Stimulated activated memory B cell treated with anti-CD40 and anti-IgM and Interleukin-4, amounts not matched to agents 10 μg/mL and 1 μg/mL and 100 μg/mL, for 72 hours (primary cell): ENCODE results near the gene CENPT.

ENCODE experiments used
- ATAC-seq: fragments of 150-1000 bp; cut with Tn5 transposase; 2 replicates; pipeline ENCODE4 v1.10.0; 2021
- H3K27ac Mint-ChIP-seq: one replicate; pipeline ENCODE4 v1.8.0; 2022; ENCODE audit warnings: mild to moderate bottlenecking, mixed read lengths
- H3K27me3 Mint-ChIP-seq: one replicate; pipeline ENCODE4 v1.8.0; 2022; ENCODE audit warnings: mixed read lengths
- H3K36me3 Mint-ChIP-seq: one replicate; pipeline ENCODE4 v1.8.0; 2022; ENCODE audit warnings: mixed read lengths
- H3K4me1 Mint-ChIP-seq: one replicate; pipeline ENCODE4 v1.8.0; 2022; ENCODE audit warnings: mixed read lengths
- H3K4me3 Mint-ChIP-seq: one replicate; pipeline ENCODE4 v1.8.0; 2022; ENCODE audit warnings: mild to moderate bottlenecking, moderate library complexity, mixed read lengths
- H3K9me3 Mint-ChIP-seq: one replicate; pipeline ENCODE4 v1.8.0; 2022; ENCODE audit warnings: mixed read lengths

Gene CENPT

DNA sequence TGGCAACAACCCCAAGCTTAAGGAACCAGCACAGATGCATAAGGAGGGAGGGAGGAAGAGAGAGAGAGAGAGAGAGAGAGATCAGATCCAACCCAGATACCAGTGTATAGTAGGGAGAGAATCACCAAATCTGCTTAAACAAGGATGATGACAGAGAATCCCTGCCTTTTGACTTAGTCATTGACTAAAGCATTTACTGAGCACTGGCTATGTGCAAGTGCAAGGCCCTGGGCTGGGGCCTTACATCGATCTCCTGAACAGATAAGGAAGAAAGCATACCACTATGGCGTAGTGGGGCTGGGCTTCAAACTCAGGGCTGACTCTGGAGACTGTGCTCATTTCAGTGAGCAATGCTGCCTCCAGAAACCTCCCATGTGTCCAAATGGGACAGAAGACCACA lies 25.0 kb downstream of the CENPT start:
- H3K4me3 Mint-ChIP-seq: no peak overlapping the region
- no peaks in the 10 kb centered on the region for H3K9me3 Mint-ChIP-seq
- peaks cover 7% of the 10 kb centered on the region for H3K4me1 Mint-ChIP-seq
- no peaks in the 10 kb centered on the region for H3K36me3 Mint-ChIP-seq
- H3K27ac Mint-ChIP-seq: no peak overlapping the region
- H3K27me3 Mint-ChIP-seq: no peaks in the 10 kb centered on the region
- no peak for ATAC-seq

DNA sequence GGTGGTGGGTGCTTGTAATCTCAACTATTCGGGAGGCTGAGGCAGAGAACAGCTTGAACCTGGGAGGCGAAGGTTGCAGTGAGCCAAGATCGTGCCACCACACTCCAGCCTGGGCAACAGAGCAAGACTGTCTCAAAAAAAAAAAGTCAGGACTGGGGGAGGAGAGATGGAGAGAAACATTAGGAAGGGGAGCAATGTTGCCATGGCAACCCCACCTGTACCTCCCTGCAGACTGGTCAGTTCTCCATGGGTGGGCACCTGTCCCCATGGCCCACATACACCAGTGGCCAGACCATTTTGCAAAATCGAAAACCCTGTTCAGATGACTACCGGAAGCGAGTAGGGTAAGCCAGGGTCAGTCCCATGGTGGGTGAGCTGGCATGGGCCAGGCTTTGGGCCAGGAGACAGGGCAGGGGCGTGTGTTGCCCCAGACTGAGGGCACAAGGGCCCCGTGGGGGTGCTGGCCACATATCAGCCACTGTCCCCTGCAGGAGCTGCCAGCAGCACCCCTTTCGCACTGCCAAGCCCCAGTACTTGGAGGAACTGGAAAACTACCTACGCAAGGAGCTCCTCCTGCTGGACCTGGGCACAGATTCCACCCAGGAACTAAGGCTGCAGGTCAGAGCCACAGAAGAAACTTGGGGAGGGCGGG lies 26.8 kb downstream of the CENPT start:
- Mint-ChIP-seq H3K36me3 (no peaks in the 10 kb centered on the region), H3K4me1 (peaks cover 15% of the 10 kb centered on the region), H3K4me3 (no peak overlapping the region), H3K27me3 (no peaks in the 10 kb centered on the region), H3K9me3 (no peaks in the 10 kb centered on the region), H3K27ac (no peak overlapping the region)
- ATAC-seq: no peak

GRCh38 chr16:67814567-67814966 lies 32.9 kb downstream of the CENPT start:
- Mint-ChIP-seq H3K4me1 (peaks cover 10% of the 10 kb centered on the region), H3K27me3 (no peaks in the 10 kb centered on the region)

GRCh38 chr16:67811899-67812298 lies 35.6 kb downstream of the CENPT start:
- H3K4me3 Mint-ChIP-seq: no peak overlapping the region
- H3K27ac Mint-ChIP-seq: no peak overlapping the region
- H3K36me3 Mint-ChIP-seq: no peaks in the 10 kb centered on the region
- peaks cover 17% of the 10 kb centered on the region for H3K4me1 Mint-ChIP-seq
- no peak for ATAC-seq
- H3K9me3 Mint-ChIP-seq: no peaks in the 10 kb centered on the region
- H3K27me3 Mint-ChIP-seq: no peaks in the 10 kb centered on the region

More at GRCh38 chr16:67814567-67814966, 32.9 kb downstream of the CENPT start:
- no peak for ATAC-seq
- Mint-ChIP-seq H3K4me3 (no peak overlapping the region), H3K9me3 (no peaks in the 10 kb centered on the region), H3K36me3 (no peaks in the 10 kb centered on the region), H3K27ac (no peak overlapping the region)

DNA sequence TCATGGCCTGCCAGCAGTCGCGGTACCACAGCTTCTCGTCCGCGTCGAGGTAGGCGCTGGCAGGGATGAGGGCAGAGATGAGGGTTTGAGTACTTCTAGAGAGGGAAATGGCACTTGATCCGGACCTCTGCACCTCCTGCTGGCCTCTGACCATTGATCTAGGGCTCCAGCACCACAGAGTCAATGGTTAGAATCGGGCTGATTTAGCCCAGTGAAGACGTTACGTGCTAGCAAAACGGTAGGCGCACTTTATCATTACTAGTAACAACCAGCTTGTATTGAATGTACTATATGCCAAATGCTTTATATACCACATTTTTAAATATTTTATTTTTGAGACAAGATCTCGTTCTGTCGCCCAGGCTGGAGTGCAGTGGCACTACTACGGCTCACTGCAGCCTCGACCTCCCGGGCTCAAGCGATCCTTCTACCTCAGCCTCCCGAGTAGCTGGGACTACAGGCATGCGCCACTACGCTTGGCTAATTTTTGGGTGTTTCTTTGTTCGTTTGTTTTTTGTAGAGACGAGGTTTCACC lies 40.3 kb downstream of the CENPT start:
- H3K4me1 Mint-ChIP-seq: peaks cover 37% of the 10 kb centered on the region
- ATAC-seq: no peak
- H3K36me3 Mint-ChIP-seq: peaks cover 7% of the 10 kb centered on the region
- H3K4me3 Mint-ChIP-seq: peak overlapping the region; percentile 93
- peak overlapping the region; percentile 76 for H3K27ac Mint-ChIP-seq
- H3K27me3 Mint-ChIP-seq: no peaks in the 10 kb centered on the region
- H3K9me3 Mint-ChIP-seq: no peaks in the 10 kb centered on the region

- H3K9me3 Mint-ChIP-seq: no peaks in the 10 kb centered on the region
- no peaks in the 10 kb centered on the region for H3K27me3 Mint-ChIP-seq
- peaks cover 44% of the 10 kb centered on the region for H3K4me1 Mint-ChIP-seq
- peaks cover 13% of the 10 kb centered on the region for H3K36me3 Mint-ChIP-seq
- ATAC-seq: peak; percentile 98
- peak within 1 kb of the TSS; percentile 76 for H3K27ac Mint-ChIP-seq
- H3K4me3 Mint-ChIP-seq: peak within 1 kb of the TSS; percentile 93
Measured at GRCh38 chr16:67806428-67807147, 40.9 kb downstream of the CENPT start, which contains the start of the genes RANBP10 and TSNAXIP1. RANBP10 (minus strand) TSS chr16:67806560; CDS start chr16:67806536, 24 bp downstream. TSNAXIP1 (plus strand) TSS chr16:67806889; CDS start chr16:67807150, 261 bp downstream.

DNA sequence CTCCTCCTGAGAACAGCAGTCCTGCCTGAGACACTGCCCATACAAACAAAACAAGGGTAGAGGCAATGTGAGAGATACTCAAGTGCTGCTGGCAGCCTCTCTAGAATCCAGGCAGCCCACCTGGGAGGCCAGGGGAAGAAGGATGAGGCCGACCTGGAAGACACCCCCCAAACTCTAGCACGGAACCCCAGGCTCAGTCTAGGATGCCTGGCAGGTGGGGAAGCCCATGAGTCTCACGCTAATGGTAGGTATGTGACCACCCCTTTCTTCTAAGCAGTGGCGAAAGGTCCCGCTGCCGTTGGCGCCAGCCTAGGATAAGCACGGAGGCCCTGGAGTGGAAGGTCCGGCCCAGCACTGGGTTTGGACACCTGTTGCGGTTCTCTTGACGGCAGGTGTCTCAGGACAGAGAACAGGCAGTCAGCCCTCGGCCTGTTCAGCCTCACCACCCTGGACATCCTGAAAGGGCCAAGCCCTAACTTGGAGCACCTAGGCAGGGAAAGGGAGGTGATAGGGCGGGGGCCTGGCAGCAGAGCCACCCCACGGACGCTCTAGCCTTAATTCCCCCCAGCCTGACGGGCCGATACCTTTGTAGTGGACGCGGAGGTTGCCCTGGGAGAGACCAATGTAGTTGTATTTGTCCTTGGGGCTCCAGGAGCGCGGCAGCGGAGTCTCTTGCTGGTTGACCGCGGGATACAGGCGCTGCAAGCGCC lies 41.6 kb downstream of the CENPT start:
- peaks cover 51% of the 10 kb centered on the region for H3K4me1 Mint-ChIP-seq
- no peaks in the 10 kb centered on the region for H3K9me3 Mint-ChIP-seq
- peak overlapping the region; percentile 76 for H3K27ac Mint-ChIP-seq
- H3K27me3 Mint-ChIP-seq: no peaks in the 10 kb centered on the region
- H3K36me3 Mint-ChIP-seq: peaks cover 21% of the 10 kb centered on the region
- ATAC-seq: no peak
- H3K4me3 Mint-ChIP-seq: peak overlapping the region; percentile 93

GRCh38 chr16:67804853-67805542 lies 42.5 kb downstream of the CENPT start:
- no peak for ATAC-seq
- H3K27me3 Mint-ChIP-seq: no peaks in the 10 kb centered on the region
- H3K4me1 Mint-ChIP-seq: peaks cover 60% of the 10 kb centered on the region
- H3K4me3 Mint-ChIP-seq: peak overlapping the region; percentile 93
- H3K36me3 Mint-ChIP-seq: peaks cover 29% of the 10 kb centered on the region
- H3K27ac Mint-ChIP-seq: peak overlapping the region; percentile 76
- no peaks in the 10 kb centered on the region for H3K9me3 Mint-ChIP-seq

- peaks cover 69% of the 10 kb centered on the region for H3K4me1 Mint-ChIP-seq
- peak overlapping the region; percentile 38 for H3K4me3 Mint-ChIP-seq
- peaks cover 30% of the 10 kb centered on the region for H3K36me3 Mint-ChIP-seq
- peak overlapping the region; percentile 76 for H3K27ac Mint-ChIP-seq
- ATAC-seq: peak; percentile 16
- no peaks in the 10 kb centered on the region for H3K9me3 Mint-ChIP-seq
- no peaks in the 10 kb centered on the region for H3K27me3 Mint-ChIP-seq
Measured at GRCh38 chr16:67803894-67804293, 43.6 kb downstream of the CENPT start.

GRCh38 chr16:67801883-67802282 lies 45.6 kb downstream of the CENPT start:
- peak; percentile 41 for ATAC-seq
- peak overlapping the region; percentile 80 for H3K27ac Mint-ChIP-seq

DNA sequence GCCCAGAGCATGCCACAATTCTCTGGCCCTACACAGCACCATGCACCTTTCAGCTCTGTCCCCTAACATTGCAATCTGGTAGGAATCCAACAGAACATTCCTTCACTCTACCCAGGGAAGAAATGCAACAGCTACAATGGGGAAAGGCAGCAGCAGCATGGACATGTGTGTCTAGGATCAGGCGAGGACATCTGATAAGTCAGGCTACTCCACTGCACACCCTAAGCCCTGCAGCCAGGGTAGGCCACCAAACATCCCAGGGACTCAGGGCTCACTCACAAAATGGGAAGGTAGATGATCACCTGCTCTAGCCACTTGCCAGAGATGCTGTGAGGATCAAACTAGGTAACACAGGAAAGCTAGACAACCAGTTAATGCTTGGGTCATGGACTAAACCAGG lies 46.3 kb downstream of the CENPT start:
- H3K27ac Mint-ChIP-seq: peak overlapping the region; percentile 80
- H3K4me3 Mint-ChIP-seq: no peak overlapping the region
- H3K9me3 Mint-ChIP-seq: no peaks in the 10 kb centered on the region
- peaks cover 76% of the 10 kb centered on the region for H3K4me1 Mint-ChIP-seq
- peaks cover 40% of the 10 kb centered on the region for H3K36me3 Mint-ChIP-seq
- no peaks in the 10 kb centered on the region for H3K27me3 Mint-ChIP-seq
- no peak for ATAC-seq

More at GRCh38 chr16:67801883-67802282, 45.6 kb downstream of the CENPT start:
- Mint-ChIP-seq H3K27me3 (no peaks in the 10 kb centered on the region), H3K4me1 (peaks cover 71% of the 10 kb centered on the region), H3K4me3 (peak overlapping the region; percentile 38), H3K9me3 (no peaks in the 10 kb centered on the region), H3K36me3 (peaks cover 34% of the 10 kb centered on the region)

DNA sequence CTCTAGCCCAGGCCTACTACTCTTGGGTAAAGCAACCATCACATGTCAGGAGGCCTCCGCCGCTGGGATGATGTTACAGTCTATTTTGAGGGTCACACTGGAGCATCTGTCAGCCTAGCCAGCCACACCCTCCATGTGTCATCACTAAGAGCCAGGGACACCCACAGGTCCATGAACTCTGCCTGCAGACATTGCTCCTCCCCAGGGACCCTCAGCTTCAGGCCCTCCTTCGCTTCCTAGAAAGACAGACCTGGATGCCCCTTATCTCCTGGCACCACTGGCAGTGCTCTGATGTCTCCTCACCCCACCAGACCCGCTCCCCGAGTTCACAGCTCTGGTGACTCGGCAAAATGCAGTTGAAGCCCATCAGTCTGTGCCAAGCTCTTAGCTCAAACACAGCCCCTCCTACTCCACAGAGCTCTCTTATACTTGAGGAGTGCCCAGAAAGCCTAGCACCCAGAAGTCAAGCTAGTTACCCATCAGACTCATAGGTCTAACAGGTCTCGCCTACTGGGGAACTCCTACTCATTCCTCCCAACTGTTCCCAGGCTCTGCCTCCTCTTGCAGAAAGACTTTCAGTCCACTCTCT lies 47.1 kb downstream of the CENPT start:
- Mint-ChIP-seq H3K4me3 (no peak overlapping the region), H3K27ac (peak overlapping the region; percentile 80), H3K9me3 (no peaks in the 10 kb centered on the region), H3K27me3 (no peaks in the 10 kb centered on the region), H3K4me1 (peaks cover 71% of the 10 kb centered on the region), H3K36me3 (peaks cover 40% of the 10 kb centered on the region)
- no peak for ATAC-seq

GRCh38 chr16:67796099-67796718 lies 51.3 kb downstream of the CENPT start:
- H3K27ac Mint-ChIP-seq: no peak overlapping the region
- no peaks in the 10 kb centered on the region for H3K9me3 Mint-ChIP-seq
- no peak overlapping the region for H3K4me3 Mint-ChIP-seq
- peaks cover 23% of the 10 kb centered on the region for H3K36me3 Mint-ChIP-seq
- H3K27me3 Mint-ChIP-seq: no peaks in the 10 kb centered on the region
- ATAC-seq: no peak
- peaks cover 42% of the 10 kb centered on the region for H3K4me1 Mint-ChIP-seq

- Mint-ChIP-seq H3K9me3 (no peaks in the 10 kb centered on the region), H3K27me3 (no peaks in the 10 kb centered on the region), H3K4me1 (peaks cover 29% of the 10 kb centered on the region), H3K27ac (no peak overlapping the region), H3K4me3 (no peak overlapping the region), H3K36me3 (peaks cover 14% of the 10 kb centered on the region)
- no peak for ATAC-seq
Measured at GRCh38 chr16:67790071-67790470, 57.4 kb downstream of the CENPT start.
